GM21717 (cell line): ENCODE data around the gene KRIT1.
"Not testable (repeated sequence)": the region's sequence is repeated elsewhere in the genome, so short reads cannot be mapped to it uniquely, and the experiment has no call there.

ENCODE experiments used
- ATAC-seq: cut with Tn5 transposase; IDR thresholded peaks from one replicate; pipeline ENCODE4 v1.9.1; 2021; ENCODE audit warnings: mild to moderate bottlenecking, moderate library complexity; ENCODE audit not compliant: unreplicated experiment

The KRIT1 gene

DNA sequence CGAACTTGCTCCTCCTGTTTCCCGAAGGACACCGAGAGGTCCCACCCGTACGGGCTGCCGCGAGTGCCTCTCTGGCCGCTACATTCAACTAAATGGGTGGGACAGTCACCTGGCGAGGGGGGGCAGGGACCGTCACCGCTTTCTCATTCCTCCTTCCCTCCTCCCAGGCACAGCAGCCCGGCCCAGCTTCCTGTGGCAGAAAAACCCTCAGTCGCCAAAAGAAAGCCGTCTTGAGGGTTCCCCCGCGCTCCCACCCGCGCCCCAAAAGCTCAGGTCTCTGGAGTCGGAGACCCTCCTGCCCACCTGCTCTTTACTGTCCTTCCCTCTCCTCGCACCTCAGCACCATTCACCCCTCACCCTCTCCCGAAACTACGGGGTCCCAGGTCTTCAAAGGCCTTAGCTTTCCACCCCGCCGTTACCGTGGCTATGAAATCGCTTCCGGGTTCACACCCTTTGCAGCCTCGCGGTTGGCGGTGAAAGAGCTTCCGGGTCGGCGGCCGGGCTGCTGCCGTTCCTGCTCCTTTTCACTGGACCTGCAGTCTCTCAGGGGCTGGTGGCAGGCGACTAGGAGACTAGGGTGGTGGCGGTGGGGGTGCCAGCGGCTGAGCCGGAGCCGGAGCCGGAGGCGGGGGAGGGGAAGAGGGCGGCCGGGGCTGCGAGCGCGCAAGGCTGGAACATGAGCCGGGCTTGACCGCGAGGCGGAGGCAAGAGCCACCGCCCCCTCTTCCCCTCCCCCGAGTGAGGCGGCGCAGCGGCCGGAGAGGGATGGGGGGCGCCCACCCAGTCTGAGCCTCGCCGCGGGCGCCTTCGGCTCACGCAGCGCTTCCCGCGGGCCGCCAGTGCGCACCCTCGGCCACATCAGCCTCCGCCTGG is at the start of gene KRIT1, which contains the start of gene ANKIB1:
KRIT1 (minus strand) TSS at position 428 of the 873 bp plus-strand sequence. CDS start 3,779 bp downstream, outside the sequence.
ANKIB1 (plus strand) TSS at position 488 of the 873 bp plus-strand sequence. CDS start 49,005 bp downstream, outside the sequence.
- peak; percentile 84 for ATAC-seq

DNA sequence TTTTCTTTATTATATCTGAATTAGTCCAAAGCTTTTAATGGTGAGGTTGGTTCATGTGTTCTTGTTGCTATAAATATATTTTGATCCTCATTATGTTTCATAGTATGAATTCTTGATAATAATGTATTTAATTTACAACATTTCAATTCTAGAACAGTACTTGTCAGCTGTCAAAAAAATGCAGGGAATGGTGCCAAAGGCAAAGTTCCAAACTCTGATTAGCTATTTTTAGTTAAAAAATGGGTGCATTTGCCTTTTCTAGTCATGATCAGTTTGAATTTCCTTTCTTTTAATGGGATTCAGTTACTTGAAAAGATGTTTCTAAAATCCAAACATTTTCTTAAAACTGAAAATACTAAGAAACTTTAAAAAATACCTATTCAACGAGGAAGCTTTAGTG is 49.7 kb upstream of the KRIT1 start:
- ATAC-seq = no peak

DNA sequence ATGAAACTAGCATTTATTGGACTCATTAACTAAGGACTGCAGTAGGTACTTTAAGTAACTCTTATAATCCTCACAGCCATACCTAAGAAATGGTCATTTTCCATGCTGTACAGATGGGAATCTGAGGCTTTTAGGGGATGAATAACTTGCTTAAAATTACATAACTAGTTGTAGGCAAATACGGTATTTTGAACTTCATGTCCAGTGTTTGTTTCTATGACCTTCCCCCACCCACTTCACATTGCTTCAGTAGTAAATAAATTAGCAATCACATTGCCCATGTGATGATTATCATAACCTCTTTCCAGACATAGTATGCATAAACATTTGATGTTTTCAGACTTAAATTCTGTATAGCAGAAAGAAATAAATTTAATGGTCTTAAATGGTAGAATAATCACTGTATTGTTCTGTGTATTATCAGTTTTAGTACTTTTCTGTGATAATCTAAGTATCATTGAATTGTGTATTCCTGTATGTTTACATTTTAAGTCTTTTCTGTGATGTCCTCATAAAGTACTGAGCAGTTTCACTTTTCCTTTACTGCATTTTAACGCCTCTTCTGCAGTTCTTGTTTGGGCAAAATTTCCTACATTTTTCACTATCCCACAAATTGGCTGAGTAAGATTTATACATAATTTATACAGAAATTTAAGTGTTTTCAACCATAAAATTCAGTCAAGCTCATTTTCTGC is 48.3 kb upstream of the KRIT1 start:
- ATAC-seq = no peak

DNA sequence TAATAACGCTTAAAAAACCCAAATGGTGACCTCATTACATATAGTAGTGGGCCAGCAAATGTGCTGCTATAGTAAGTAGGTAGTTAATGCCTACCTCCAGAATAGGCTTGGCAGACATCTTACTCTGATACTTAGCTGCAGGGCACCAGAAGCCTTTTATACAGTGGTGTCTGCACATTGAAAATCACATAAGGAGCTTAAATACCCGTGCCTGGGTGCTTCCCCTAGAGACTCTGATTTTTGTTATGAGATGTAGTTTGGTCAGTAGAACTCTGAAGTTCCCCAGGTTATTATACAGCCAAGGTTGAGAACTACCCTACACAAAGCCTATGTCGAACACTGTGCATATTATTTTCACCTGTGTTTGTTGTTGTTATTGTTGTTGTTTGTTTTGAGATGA is 47.3 kb upstream of the KRIT1 start:
- no peak for ATAC-seq

DNA sequence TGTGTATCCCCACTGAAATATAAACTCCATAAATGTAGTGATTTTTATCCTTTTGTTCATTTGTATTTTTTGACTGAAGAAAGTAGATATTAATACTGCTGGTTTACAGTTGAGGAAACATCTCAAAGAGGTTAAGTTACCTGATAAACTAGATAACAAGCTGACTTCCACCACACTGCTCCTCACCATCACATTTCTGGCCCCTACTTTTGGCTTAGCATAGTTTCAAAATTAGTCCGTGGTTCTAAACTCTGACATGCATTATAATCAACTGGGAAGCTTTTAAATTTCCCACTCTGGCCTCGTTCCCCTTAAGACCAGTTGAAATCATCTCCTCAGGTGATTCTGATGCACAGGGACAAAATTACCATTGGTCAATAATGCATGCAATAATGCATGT is 43.6 kb upstream of the KRIT1 start:
- no peak for ATAC-seq

DNA sequence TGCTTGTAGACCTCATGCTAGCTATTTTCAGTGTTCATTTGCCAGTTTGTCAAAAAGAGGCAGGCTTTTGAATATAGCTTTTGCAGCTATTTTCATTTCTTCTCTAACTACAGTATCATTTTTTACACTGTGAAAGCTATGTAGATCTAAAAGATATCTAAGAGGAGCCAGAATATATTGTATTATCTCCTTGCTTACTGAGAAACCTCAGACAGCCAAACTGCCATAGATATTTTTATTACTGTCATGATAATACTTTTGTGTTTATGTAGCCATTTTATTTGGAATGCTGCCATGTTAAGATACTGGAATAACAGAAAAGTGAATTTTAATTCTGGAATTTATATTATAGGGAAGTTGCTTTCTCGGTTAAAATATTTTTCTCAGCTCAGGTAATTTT is 37.2 kb upstream of the KRIT1 start:
- ATAC-seq = no peak

DNA sequence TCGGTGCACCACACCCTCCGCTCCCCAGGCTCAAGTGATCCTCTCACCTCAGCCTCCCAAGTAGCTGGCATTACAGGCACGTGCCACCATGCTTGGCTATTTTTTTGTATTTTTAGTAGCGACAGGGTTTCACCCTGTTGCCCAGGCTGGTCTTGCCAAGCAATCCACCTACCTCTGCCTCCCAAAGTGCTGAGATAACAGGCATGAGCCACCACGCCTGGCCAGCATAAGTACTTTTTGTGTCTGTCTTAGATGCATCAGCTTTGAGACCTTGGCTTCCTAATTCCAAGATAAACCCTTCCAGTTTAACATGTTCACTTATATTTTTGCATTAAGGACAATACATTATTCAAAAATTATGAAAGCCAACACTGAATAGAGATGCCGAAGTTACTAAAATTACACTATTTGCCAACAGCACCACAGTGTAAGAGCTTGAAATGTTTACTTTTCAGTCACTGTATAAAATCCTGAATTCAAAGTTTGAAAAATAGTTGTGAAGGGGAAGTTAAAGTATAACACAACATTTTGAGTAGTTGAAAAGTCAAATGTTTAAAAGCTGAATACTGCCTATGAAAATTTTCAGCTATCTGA is 36.6 kb upstream of the KRIT1 start:
- no peak for ATAC-seq

DNA sequence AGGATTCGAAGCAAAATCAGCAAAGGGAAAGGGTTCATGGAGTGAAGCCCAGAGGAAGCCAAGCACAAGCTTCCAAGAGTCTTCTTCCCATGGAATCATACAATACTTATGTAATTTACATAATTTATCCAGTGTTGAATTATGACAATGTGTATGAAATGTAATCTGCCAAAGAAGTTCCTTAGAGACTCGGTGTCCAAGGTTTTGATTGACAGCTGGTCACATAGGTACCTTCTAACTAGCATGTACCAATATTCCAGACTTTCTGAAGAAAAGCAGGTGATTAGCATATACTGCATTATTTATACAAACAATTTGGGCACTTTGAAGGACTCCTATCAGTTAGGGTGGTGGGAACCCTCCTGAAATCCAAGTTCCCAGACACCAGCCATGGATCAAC is 35.3 kb upstream of the KRIT1 start:
- no peak for ATAC-seq

DNA sequence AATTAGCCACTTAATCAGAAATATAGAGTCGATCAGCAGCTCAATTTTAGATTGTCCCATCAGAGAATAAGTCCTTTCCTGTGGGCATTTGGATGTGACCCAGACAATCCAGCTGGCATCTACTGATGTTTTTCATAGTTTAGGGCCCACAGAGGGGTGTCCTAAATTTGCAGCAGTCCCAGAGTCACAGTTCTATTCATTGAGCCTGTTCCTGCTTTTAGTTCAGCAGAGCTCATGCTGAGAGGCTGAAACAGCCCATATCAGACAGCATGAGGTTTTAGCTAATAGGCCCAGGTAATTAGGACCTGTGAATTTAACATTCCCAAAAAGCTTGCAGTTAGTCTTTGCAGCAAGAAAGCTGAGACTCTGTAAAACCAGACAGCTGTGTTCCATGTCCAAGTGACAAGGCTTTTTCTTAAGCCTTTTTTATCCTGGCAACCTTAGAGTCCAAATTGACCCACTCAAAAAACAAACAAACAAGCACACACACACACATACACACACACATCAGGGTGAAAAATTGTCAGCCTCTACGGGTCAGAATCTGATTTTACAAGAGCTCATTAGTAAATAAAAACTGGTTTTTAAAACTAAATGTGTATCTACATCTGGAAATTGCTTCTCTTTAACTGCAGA is 33.8 kb upstream of the KRIT1 start:
- no peak for ATAC-seq

DNA sequence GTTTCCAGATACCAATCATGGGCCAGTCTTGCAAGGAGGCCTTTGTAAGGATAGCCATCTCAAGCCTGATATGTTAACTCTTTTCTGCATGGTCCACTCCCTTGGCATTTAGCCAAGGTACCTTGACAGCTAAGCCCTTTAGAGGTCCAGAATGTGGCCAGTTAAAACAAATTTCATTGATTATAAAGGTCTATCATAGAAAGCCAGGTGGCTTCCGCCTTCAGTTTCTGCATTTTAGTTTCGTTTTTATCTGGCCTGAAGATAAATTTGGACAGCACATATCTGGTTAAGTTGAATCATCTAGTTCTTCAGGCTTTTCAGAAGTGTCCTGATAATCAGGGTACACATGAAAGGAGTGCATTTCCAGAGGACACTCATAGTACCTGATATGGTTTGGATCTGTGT is 30.7 kb upstream of the KRIT1 start:
- peak; percentile 88 for ATAC-seq

DNA sequence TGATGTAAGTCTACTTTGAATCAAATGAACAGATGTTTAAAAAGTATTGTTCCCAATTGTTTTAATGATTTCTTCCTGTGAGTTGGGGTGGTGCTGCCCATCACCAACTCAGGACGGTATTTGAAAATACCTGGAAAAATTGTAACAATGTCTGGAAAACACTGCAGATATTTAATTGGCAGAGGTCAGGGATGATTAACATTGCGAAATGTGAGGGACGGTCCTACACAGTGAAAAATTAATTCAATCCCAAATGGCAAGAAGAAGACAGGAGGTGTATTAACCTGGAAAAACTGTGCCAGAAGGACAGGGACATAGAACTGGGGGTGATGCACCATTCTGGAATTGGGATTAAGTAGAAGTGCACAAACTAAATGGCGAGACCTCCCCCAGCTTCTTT is 29.6 kb upstream of the KRIT1 start:
- ATAC-seq = no peak

DNA sequence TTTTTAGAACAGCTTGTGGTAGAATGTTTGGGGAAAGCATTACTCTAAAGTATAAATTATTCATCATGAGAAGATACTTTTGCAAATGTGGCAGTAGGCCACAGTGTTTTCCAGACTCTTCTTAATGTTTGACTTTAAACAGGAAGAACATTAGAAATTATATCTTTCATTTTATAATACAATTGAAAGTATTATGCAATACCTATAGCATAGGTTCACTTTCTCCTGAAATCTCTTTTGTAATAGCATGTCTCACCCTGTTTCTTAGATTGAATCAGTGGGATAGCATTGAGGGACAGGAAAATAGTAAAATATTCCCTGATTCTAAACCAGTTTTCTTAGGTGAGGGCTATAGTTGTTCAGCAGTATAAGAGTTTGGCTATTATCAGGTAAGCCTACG is 23.2 kb upstream of the KRIT1 start:
- no peak for ATAC-seq

DNA sequence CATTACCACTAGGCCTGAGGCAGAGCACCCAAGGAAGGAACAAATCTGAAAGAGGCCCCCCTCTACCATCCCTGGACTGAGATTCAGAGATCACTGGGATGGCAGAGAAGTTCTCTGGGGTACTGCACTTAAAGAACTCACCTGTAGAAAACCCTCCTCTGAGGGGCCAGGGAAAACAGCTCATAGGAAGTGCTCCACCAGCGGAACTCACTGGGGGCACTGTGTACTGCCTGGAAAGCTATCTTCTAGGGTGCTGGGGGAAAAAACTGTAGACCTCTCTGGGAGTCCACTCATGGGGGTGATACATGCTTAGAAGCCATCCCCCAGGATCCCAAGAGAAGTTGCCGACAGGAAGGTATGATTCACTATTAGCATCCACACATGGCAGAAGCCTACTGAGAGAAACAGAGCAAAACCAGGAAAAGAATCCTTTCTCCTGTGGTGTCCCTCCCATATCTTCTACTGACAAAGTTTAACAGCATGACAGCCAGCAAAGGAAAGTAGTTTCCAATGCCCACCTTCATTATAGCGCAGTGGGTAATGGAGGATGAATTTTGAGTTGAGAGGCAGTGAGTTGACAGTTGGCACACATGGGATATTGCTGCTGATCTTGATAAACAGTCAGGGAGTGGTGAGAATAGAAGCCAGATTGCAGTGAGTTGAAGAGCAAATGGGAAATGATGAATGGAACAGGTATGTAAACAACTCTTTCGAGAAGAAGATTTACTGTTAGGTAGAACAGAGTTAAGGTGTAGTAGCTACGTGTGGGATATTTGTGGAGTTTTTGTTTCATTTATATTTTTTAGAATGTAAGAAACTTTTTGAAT is 20.9 kb upstream of the KRIT1 start:
- ATAC-seq = no peak

DNA sequence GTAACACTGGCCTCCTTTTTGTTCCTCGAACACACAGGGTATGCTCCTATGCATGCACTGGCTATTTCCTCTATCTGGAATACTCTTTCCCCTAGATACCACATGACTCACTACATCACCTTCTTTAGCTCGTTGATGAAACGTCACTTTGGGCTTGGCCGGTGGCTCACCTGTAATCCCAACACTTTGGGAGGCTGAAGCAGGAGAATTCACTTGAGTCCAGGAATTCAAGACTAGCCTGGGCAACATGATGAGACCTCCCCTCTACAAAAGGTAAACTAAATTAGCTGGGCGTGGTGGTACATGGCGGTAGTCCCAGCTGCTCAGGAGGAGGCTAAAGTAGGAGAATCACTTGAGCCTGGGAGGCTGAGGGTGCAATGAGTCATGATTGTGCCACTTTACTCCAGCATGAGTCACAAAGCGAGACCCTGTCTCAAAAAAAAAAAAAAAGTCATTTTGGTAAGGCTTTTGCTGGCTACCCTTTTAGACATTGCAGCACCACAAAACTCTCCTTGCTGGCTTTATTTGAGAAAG is 14.6 kb upstream of the KRIT1 start:
- ATAC-seq = no peak

DNA sequence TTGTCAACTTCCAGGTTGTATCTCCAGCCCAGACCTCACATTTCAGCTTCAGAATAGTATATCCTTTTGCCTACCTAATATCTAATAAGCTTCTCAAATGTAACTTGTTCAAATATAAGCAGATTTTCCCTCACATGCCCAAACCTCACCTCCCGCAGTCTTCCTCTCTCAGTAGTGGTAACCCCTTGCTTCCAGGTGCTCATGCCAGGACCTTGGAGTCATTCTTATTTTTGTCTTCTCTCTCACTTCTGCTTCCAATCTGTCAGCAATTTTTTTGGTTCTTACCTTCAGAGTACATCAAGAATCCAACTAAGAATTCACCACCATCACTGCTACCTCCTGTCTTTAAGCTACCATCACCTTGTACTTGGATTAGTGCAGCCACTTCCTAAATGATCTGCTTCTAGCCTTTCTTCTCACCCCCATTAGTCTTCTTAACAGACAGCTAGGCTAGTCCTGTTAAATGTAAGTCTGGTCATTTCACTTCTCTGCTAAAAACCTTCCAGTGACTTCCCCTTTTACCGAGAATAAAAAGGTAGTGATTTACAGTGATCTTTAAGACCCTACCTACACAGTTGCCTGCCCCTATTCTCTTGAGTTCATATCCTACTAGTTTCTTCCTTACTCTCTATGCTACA is 14.0 kb upstream of the KRIT1 start:
- ATAC-seq = no peak

DNA sequence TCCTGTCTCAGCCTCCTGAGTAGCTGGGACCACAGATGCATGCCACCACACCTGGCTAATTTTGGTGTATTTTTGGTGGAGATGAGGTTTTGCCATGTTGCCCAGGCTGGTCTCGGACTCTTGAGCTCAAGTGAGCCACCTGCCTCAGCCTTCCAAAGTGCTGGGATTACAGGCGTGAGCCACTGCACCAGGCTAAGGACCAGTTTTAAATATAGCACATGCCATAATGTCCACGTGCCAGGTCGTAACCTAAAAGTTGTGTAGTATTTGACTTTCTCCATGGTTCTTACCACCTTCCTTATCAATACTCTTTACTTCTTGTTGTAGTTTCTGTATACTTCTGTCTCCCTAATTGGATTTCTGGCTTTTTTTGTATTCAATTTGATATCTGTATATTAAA is 13.3 kb upstream of the KRIT1 start:
- ATAC-seq = no peak

DNA sequence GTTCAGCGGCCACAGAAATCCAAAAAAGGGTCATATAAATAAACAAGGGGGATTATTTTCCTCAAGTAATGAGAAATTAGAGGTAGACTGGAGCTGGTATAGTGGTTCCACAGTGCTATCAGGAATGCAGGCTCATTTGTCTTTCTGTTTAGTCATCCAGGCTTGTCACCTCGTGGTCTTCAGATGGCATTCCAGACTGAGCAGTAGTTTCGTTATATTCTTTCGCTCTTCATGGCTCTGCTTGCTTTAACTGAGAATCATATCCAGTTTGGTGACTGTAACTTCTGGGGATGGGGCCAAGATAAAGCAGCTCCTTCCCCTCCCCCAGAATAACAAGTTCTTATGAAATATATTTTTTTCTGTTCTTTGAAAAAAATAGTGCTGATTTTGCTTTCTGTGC is 9.6 kb upstream of the KRIT1 start:
- ATAC-seq = no peak

DNA sequence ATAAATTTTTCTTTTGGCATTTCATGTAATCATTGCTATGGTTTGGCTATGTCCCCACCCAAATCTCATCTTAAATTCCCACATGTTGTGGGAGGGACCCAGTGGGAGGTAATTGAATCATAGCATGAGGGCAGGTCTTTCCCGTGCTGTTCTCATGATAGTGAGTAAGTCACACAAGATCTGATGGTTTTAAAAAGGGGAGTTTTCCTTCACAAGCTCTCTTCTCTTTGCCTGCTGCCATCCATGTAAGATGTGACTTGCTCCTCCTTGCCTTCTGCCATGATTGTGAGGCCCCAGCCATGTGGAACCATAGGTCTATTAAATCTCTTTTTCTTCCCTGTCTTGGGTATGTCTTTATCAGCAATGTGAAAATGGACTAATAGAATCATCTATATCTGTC is 9.1 kb upstream of the KRIT1 start:
- ATAC-seq = not testable (repeated sequence)

DNA sequence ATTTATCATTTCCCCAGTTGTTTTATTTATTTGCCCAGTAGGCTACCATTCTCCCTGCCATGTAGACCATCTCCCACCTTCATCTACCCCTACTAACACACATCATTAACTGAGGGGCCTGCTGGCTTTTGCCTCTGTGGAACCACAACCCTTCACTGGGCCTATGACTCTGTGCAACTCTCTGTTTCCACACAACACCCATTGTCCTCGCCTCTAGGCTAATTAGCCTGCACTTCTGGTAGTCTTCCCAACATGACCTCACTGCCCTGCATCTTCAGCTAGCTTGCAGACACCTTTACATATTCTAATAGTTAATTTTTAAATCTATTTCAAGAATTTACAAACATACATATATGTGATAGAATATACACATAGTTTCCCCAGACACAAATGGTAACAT is 7.5 kb upstream of the KRIT1 start:
- no peak for ATAC-seq

DNA sequence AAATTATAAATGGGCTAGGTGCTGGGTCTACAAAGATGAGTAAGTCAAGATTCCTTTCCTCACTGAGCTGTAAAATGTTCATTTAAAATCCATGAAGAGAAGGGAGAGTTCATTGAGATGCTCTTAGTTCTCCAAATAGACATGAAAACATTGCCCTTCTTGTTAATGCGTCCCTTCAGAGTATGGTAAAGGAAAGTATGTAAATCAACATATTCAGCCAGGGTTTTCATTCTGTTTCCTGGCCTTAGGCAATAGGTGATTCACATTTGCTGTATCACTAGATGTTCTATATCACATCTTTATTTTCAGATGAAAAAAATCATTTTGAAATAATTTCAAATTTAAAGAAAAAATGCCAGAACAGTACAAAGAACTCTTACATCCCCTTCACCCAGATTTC is 5.5 kb upstream of the KRIT1 start:
- ATAC-seq = no peak
